Liver (tissue), 9 donors: ENCODE results near the gene WDR48. TPM values are rescaled to one million over a fixed set of nuclear protein-coding genes. Genes with fewer than 3 reads are reported as not detected.

Source experiments
- DNase-seq: peaks from one replicate; pipeline ENCODE4 v3.0.0-alpha.2; 2017; ENCODE audit warnings: low spot score
- H3K27ac ChIP-seq, 2 donors: one replicate each; pipeline ENCODE4 v1.7.0; 2013; ENCODE audit warnings: inconsistent platforms in 2 of 2, low read length in 2 of 2, control low read depth in 1 of 2, low read depth in 1 of 2, mild to moderate bottlenecking in 1 of 2
- H3K27me3 ChIP-seq, 4 donors: one replicate each; pipeline versions ENCODE4 v1.6.1 to v1.7.0; 2013; ENCODE audit warnings: low read length in 3 of 4, inconsistent platforms in 1 of 4, mild to moderate bottlenecking in 1 of 4, moderate library complexity in 1 of 4; ENCODE audit not compliant: control insufficient read depth in 4 of 4, insufficient read depth in 4 of 4
- H3K36me3 ChIP-seq, 4 donors: one replicate each; pipeline versions ENCODE4 v1.6.1 to v1.7.0; 2013; ENCODE audit warnings: low read length in 3 of 4, mild to moderate bottlenecking in 3 of 4, low read depth in 1 of 4, moderate library complexity in 1 of 4; ENCODE audit not compliant: control insufficient read depth in 4 of 4, insufficient read depth in 3 of 4
- H3K4me1 ChIP-seq, 4 donors: one replicate each; pipeline versions ENCODE4 v1.6.1 to v1.7.0; 2013; ENCODE audit warnings: low read length in 3 of 4, mild to moderate bottlenecking in 3 of 4, moderate library complexity in 1 of 4; ENCODE audit not compliant: control insufficient read depth in 4 of 4, insufficient read depth in 4 of 4
- H3K4me3 ChIP-seq, 3 donors: one replicate each; pipeline versions ENCODE4 v1.6.1 to v1.7.0; 2013; ENCODE audit warnings: low read length in 3 of 3, control low read depth in 1 of 3, low read depth in 1 of 3, mild to moderate bottlenecking in 1 of 3
- H3K9ac ChIP-seq, 2 donors: one replicate each; pipeline ENCODE4 v1.7.0; 2013; ENCODE audit warnings: low read length in 2 of 2, mild to moderate bottlenecking in 2 of 2, moderate library complexity in 2 of 2, control low read depth in 1 of 2, low read depth in 1 of 2
- H3K9me3 ChIP-seq, 4 donors: one replicate each; pipeline versions ENCODE4 v1.6.1 to v1.7.0; 2013; ENCODE audit warnings: low read length in 3 of 4; ENCODE audit not compliant: control insufficient read depth in 4 of 4
- ATF3 ChIP-seq: IDR thresholded peaks from 2 replicates; pipeline ENCODE4 v1.6.1; 2016; ENCODE audit warnings: antibody characterized with exemption
- CTCF ChIP-seq: fragments of 150-350 bp; IDR thresholded peaks from 2 replicates; pipeline ENCODE4 v1.5.1; 2017; ENCODE audit warnings: improper control_type of control experiment, low read depth, low read length; ENCODE audit not compliant: missing input control
- FOXA1 ChIP-seq: IDR thresholded peaks from 2 replicates; pipeline ENCODE4 v1.6.1; 2016; ENCODE audit warnings: antibody characterized with exemption
- FOXA2 ChIP-seq: IDR thresholded peaks from 2 replicates; pipeline ENCODE4 v1.6.1; 2016; ENCODE audit warnings: antibody characterized with exemption
- GABPA ChIP-seq, 2 donors: IDR thresholded peaks in 1 of 2; conservative IDR thresholded peaks in 1 of 2; 2 replicates each; pipeline ENCODE4 v1.6.1; 2016; ENCODE audit warnings: antibody characterized with exemption in 2 of 2, mild to moderate bottlenecking in 1 of 2, moderate library complexity in 1 of 2
- HNF4A ChIP-seq, 2 donors: conservative IDR thresholded peaks; 2 replicates each; pipeline ENCODE4 v1.6.1; 2016; ENCODE audit warnings: antibody characterized with exemption in 2 of 2, mild to moderate bottlenecking in 2 of 2
- HNF4G ChIP-seq: IDR thresholded peaks from 2 replicates; pipeline ENCODE4 v1.6.1; 2016; ENCODE audit warnings: antibody characterized with exemption
- JUND ChIP-seq, 2 donors: IDR thresholded peaks; 2 replicates each; pipeline ENCODE4 v1.6.1; 2016; ENCODE audit warnings: antibody characterized with exemption in 2 of 2
- NR2F2 ChIP-seq: IDR thresholded peaks from 2 replicates; pipeline ENCODE4 v1.6.1; 2016; ENCODE audit warnings: antibody characterized with exemption
- RAD21 ChIP-seq, 2 donors: IDR thresholded peaks; 2 replicates each; pipeline ENCODE4 v1.6.1; 2016; ENCODE audit warnings: antibody characterized with exemption in 2 of 2, mild to moderate bottlenecking in 2 of 2
- REST ChIP-seq: IDR thresholded peaks from 2 replicates; pipeline ENCODE4 v1.6.1; 2016; ENCODE audit warnings: antibody characterized with exemption, mild to moderate bottlenecking
- TAF1 ChIP-seq: conservative IDR thresholded peaks from 2 replicates; pipeline ENCODE4 v1.6.1; 2016; ENCODE audit warnings: antibody characterized with exemption, mild to moderate bottlenecking
- YY1 ChIP-seq: IDR thresholded peaks from 2 replicates; pipeline ENCODE4 v1.6.1; 2016; ENCODE audit warnings: antibody characterized with exemption, mild to moderate bottlenecking
- WGBS: extraction: QIAGEN DNeasy Blood & Tissue Kit; methylation state at CpG from one replicate; pipeline ENCODE4 v1.1.7; 2013; 5-methylcytosine and 5-hydroxymethylcytosine counted together
- polyA plus RNA-seq, 2 donors: library from polyadenylated mRNA; stranded (reverse) in 1 of 2; unstranded in 1 of 2; fragments of 200-250 nt in 1 of 2; fragments of >200 nt in 1 of 2; fragmentation: Nextera tagmentation in 1 of 2; extraction: Ambion mirVana in 1 of 2; gene quantifications; one replicate each; pipeline versions ENCODE4 v1.2.1 to v1.2.3, GENCODE V29; 2013 to 2015
- total RNA-seq, 2 donors: library from RNA; depleted of rRNA; stranded (reverse); fragments of >200 nt; gene quantifications; one replicate each; pipeline ENCODE4 v1.2.3, GENCODE V29; 2014
- donor health status: healthy.
- donor health status: healthy.
- donor health status: healthy.
- donor health status: healthy.
- donor health status: healthy.

WDR48 gene
- total and polyA plus RNA-seq, 4 donors: 8.0 to 24.9 (median 16.5) TPM

GRCh38 chr3:39126532-39127071, 74.8 kb downstream of the WDR48 start:
- H3K4me1 ChIP-seq: no peaks in the 10 kb centered on the region
- H3K9me3 ChIP-seq: no peaks in the 10 kb centered on the region
- WGBS: 66% methylated on average over 6 of the region's 6 CpGs
- no peak for DNase-seq
- peak; percentile 57 for TF ChIP-seq CTCF
- peak; percentile 91 to 96 for TF ChIP-seq RAD21 (IDR thresholded peaks at IDR 0.05)
- TF ChIP-seq TAF1: no peak
- H3K27me3 ChIP-seq: no peaks in the 10 kb centered on the region
- no peak overlapping the region for H3K4me3 ChIP-seq
- no peaks in the 10 kb centered on the region for H3K36me3 ChIP-seq
- no peak overlapping the region for H3K9ac ChIP-seq
- H3K27ac ChIP-seq: no peak overlapping the region

GRCh38 chr3:39127269-39127907, 75.6 kb downstream of the WDR48 start:
- Histone ChIP-seq H3K9me3 (no peaks in the 10 kb centered on the region), H3K4me3 (no peak overlapping the region), H3K27ac (no peak overlapping the region), H3K9ac (no peak overlapping the region), H3K4me1 (no peaks in the 10 kb centered on the region), H3K36me3 (no peaks in the 10 kb centered on the region), H3K27me3 (no peaks in the 10 kb centered on the region)
- TF ChIP-seq FOXA2: no peak
- no peak for TF ChIP-seq FOXA1
- TF ChIP-seq ATF3: no peak
- no peak for TF ChIP-seq NR2F2
- no peak for TF ChIP-seq JUND (IDR thresholded peaks at IDR 0.05)
- TF ChIP-seq YY1: no peak
- TF ChIP-seq HNF4A (conservative IDR thresholded peaks at IDR 0.05): no peak
- no peak for TF ChIP-seq CTCF
- TF ChIP-seq HNF4G: no peak
- TF ChIP-seq RAD21 (IDR thresholded peaks at IDR 0.05): no peak
- no peak for TF ChIP-seq REST
- TF ChIP-seq GABPA (IDR thresholded peaks at IDR 0.05 in 1 of 2, conservative IDR thresholded peaks at IDR 0.05 in 1 of 2): no peak
- WGBS: 86% methylated on average over 7 of the region's 7 CpGs
- DNase-seq: no peak
